ACHN (cell line): ENCODE results near the gene ZBED5.
"Not testable (repeated sequence)": the region's sequence is repeated elsewhere in the genome, so short reads cannot be mapped to it uniquely, and the experiment has no call there.

Source experiments
- DNase-seq: peaks from one replicate; pipeline ENCODE4 v3.0.0-alpha.2; 2015
- in situ Hi-C: cut with HindIII; loops from 2 replicates; pipeline ENCODE4 v1.10.0; 2017; ENCODE audit warnings: low sequenced_read_pairs, low pct_ligation_motif_present, low pct_unique_long_range_greater_than_20kb

Gene ZBED5

GRCh38 chr11:10847960-10848860 lies 9.6 kb downstream of the ZBED5 start:
- in situ Hi-C loops: no loop called here
- no peak for DNase-seq

- no peak for DNase-seq
- in situ Hi-C loops: no loop called here
Measured at GRCh38 chr11:10846660-10847059, 11.2 kb downstream of the ZBED5 start.

DNA sequence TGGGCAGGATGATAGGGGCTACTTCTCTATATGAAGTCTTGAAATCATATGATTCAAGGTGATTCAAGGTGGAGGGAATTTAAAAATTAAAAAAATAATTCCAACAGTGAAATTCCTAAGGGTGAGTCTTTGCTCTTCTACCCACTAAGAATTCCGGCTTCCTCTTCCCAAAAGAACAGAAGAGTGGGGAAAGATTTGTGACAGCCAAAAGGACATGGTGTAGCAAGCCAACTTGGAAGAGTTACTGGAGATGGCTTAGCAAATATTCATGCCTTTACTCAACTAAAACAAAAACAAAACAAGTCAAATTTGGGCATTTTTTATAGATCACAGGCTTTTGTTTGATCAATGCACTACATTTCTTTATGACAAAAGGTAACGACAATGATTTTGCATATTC lies 12.3 kb downstream of the ZBED5 start:
- in situ Hi-C loops: no loop called here
- no peak for DNase-seq

GRCh38 chr11:10844796-10845195 lies 13.1 kb downstream of the ZBED5 start:
- in situ Hi-C loops: no loop called here
- DNase-seq: no peak

GRCh38 chr11:10844356-10844755 lies 13.5 kb downstream of the ZBED5 start:
- no peak for DNase-seq
- in situ Hi-C loops: no loop called here

DNA sequence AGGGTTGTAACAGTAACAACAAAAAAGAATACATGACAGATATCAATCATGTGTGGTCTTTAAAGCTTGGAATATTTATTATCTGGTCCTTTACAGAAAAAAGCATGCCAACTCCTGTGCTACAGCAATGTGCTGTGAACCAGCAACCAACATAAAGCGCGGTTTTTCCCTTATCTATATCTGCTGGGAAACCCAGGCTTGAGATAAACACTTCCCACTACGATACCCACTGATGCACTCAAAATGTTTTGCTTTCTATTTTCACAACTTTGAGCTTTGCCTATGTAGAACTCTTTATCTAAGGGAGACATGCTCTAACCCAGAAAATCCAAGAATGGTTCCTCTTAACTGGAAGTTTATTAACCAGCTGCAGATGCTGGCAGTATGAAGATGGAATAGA lies 19.0 kb downstream of the ZBED5 start:
- DNase-seq: no peak
- in situ Hi-C loops: no loop called here

DNA sequence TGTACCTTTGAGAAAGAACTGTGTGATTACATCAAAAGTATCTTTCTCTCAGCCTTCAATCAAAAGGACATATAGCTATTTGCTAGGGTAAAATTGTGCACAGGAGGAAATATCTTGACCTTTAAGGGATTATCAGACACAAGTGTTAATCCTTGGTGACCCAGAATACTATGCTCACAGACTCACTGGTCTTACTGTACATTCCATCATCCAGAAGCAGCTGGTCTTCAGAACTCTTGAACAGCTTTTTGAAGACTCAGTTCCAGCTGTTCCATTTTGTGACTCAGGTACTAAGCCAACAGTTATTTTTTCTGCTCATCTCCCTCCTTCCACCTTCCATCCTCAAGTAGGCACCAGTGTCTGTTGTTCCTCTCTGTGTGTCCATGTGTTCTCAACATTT lies 19.8 kb downstream of the ZBED5 start:
- no peak for DNase-seq
- in situ Hi-C loops: no loop called here

GRCh38 chr11:10836884-10837283 lies 21.0 kb downstream of the ZBED5 start:
- DNase-seq, in situ Hi-C loops: not testable (repeated sequence)

- DNase-seq: no peak
Measured at GRCh38 chr11:10829139-10829538, 28.7 kb downstream of the ZBED5 start.

DNA sequence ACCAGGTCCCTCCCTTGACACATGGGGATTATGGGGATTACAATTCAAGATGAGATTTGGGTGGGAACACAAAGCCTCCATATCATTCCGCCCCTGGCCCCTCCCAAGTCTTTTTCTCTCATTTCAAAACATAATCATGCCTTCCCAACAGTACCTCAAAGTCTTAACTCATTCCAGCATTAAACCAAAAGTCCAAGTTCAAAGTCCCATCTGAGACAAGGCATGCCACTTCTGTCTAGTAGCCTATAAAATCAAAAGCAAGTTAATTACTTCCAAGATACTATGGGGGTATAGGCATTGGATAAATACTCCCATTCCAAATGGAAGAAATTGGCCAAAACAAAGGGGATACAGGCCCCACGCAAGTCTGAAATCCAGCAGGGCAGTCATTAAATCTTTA lies 29.5 kb downstream of the ZBED5 start:
- in situ Hi-C loops: no loop called here
- DNase-seq: no peak

More at GRCh38 chr11:10829139-10829538, 28.7 kb downstream of the ZBED5 start:
- in situ Hi-C loops: no loop called here

GRCh38 chr11:10824888-10825287 lies 33.0 kb downstream of the ZBED5 start:
- in situ Hi-C loops: no loop called here
- DNase-seq: no peak

- DNase-seq: no peak
- in situ Hi-C loops: no loop called here
Measured at GRCh38 chr11:10823152-10823579, 34.7 kb downstream of the ZBED5 start.

GRCh38 chr11:10822491-10822890 lies 35.4 kb downstream of the ZBED5 start:
- DNase-seq, in situ Hi-C loops: not testable (repeated sequence)

GRCh38 chr11:10818594-10818993 lies 39.3 kb downstream of the ZBED5 start:
- in situ Hi-C loops: no loop called here
- peak; percentile 9 for DNase-seq

GRCh38 chr11:10813945-10814344 lies 43.9 kb downstream of the ZBED5 start:
- in situ Hi-C loops: no loop called here
- no peak for DNase-seq

GRCh38 chr11:10809373-10810160 lies 48.3 kb downstream of the ZBED5 start:
- in situ Hi-C loops: no loop called here
- peak; percentile 61 for DNase-seq

- in situ Hi-C loops: no loop called here
- peak; percentile 96 for DNase-seq
Measured at GRCh38 chr11:10808553-10809372, 49.1 kb downstream of the ZBED5 start, which contains the start of gene EIF4G2. EIF4G2 (minus strand) TSS chr11:10808926.

- DNase-seq: no peak
- in situ Hi-C loops: no loop called here
Measured at GRCh38 chr11:10808235-10808552, 49.7 kb downstream of the ZBED5 start.
